ENCODE data around the gene QKI. TPM values are rescaled to one million over a fixed set of nuclear protein-coding genes. Genes with fewer than 3 reads are reported as not detected.

Gene QKI
- total RNA-seq, 1 donor, result 212 TPM

- Histone ChIP-seq H3K4me2 (ENCODE audit: insufficient read depth, low read length) (no peak overlapping the region), H4K20me1 (ENCODE audit: insufficient read depth, low read length) (peaks cover 22% of the 10 kb centered on the region), H3K4me1 (ENCODE audit: insufficient read depth, low read length) (peaks cover 7% of the 10 kb centered on the region), H3K9me3 (ENCODE audit: low read depth, low read length) (no peaks in the 10 kb centered on the region), H3K79me2 (ENCODE audit: insufficient read depth, low read length) (peaks cover 98% of the 10 kb centered on the region), H3K4me3 (ENCODE audit: insufficient read depth, low read length) (no peak overlapping the region), H3K27ac (ENCODE audit: low read depth, low read length) (no peak overlapping the region), H3K27me3 (ENCODE audit: insufficient read depth, low read length) (no peaks in the 10 kb centered on the region), H2AFZ (ENCODE audit: low read length) (no peak overlapping the region), H3K36me3 (ENCODE audit: insufficient read depth, low read length) (no peaks in the 10 kb centered on the region)
- TF ChIP-seq, protein P1, sequence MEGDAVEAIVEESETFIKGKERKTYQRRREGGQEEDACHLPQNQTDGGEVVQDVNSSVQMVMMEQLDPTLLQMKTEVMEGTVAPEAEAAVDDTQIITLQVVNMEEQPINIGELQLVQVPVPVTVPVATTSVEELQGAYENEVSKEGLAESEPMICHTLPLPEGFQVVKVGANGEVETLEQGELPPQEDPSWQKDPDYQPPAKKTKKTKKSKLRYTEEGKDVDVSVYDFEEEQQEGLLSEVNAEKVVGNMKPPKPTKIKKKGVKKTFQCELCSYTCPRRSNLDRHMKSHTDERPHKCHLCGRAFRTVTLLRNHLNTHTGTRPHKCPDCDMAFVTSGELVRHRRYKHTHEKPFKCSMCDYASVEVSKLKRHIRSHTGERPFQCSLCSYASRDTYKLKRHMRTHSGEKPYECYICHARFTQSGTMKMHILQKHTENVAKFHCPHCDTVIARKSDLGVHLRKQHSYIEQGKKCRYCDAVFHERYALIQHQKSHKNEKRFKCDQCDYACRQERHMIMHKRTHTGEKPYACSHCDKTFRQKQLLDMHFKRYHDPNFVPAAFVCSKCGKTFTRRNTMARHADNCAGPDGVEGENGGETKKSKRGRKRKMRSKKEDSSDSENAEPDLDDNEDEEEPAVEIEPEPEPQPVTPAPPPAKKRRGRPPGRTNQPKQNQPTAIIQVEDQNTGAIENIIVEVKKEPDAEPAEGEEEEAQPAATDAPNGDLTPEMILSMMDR (IDR thresholded peaks at IDR 0.05; ENCODE audit: extremely low read depth, low read depth, low read length), result no peak
- no peak for DNase-seq (ENCODE audit: insufficient read length, low spot score, missing footprints)
Observed at GRCh38 chr6:163489584-163489983, 75.1 kb downstream of the QKI start.

DNA sequence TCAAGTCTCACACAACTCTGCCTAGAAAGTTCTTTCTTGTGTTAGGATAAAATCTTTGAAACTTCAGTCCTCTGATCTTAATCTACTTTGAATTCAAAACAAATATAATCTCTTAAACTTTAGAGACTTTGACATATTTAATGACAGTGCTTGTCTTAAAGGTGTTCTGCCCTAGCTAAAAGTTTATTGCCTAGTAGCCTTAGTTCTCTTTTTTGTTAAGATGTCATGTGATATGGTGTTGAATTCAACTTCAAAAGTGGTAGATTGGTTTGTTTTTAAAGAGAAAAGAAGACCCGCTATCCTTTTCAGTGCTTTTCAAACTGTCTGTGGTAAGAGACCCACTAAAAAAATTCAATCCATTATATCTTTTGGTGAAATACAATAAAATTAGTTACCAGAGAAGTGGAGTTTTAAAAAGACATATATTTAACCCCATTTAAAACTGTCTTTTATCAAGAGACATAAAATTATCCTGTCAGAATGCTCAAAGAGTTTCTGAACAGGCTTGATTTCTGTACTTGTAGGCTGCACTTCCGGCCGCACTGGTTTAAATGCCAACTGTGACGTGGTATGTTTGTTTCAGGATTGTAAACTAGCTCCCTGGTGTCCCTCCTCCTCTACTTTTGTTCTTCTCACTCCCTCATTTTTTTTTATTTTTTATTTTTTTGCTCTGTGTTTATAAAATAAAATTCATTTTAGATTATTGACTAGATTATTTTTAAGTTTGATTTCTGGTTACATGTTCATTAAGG lies 76.5 kb downstream of the QKI start:
- peak overlapping the region; percentile 38 for H3K27ac ChIP-seq (ENCODE audit: low read depth, low read length)
- peaks cover 7% of the 10 kb centered on the region for H3K4me1 ChIP-seq (ENCODE audit: insufficient read depth, low read length)
- peaks cover 11% of the 10 kb centered on the region for H4K20me1 ChIP-seq (ENCODE audit: insufficient read depth, low read length)
- H3K4me2 ChIP-seq (ENCODE audit: insufficient read depth, low read length), result no peak overlapping the region
- peaks cover 97% of the 10 kb centered on the region for H3K79me2 ChIP-seq (ENCODE audit: insufficient read depth, low read length)
- H3K9me3 ChIP-seq (ENCODE audit: low read depth, low read length), result no peaks in the 10 kb centered on the region
- TF ChIP-seq, protein P1 (IDR thresholded peaks at IDR 0.05; ENCODE audit: extremely low read depth, low read depth, low read length), result no peak
- H3K27me3 ChIP-seq (ENCODE audit: insufficient read depth, low read length), result no peaks in the 10 kb centered on the region
- DNase-seq (ENCODE audit: insufficient read length, low spot score, missing footprints), result no peak
- H3K4me3 ChIP-seq (ENCODE audit: insufficient read depth, low read length), result no peak overlapping the region
- no peak overlapping the region for H2AFZ ChIP-seq (ENCODE audit: low read length)
- H3K36me3 ChIP-seq (ENCODE audit: insufficient read depth, low read length), result no peaks in the 10 kb centered on the region

DNA sequence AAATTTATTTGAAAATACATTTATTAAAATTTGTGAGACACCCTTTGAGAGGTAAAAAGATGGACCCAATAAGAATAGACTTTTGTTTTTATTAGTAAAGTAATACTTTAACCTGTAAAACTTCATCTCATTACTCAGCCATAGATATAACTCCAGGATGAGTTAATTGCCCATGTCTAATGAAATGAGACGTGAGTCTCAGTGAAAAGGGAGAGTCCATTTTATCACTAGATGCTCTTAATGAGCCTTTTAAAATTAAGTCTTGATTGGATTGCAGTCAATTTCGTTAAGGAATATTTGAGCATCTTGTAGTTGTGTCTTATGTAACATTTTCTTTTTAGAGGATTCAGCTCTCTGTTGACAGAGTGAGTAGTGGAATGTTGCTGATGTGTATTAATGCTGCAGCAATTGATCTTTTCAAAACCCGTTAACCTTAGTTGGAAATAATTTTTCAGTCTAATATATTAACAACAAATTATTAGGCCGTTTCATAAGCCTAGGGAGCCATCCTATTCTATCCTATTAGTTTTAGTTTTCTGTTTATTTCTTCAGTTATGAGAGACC lies 77.3 kb downstream of the QKI start:
- no peaks in the 10 kb centered on the region for H3K9me3 ChIP-seq (ENCODE audit: low read depth, low read length)
- H2AFZ ChIP-seq (ENCODE audit: low read length), result no peak overlapping the region
- H3K27me3 ChIP-seq (ENCODE audit: insufficient read depth, low read length), result no peaks in the 10 kb centered on the region
- peaks cover 7% of the 10 kb centered on the region for H3K4me1 ChIP-seq (ENCODE audit: insufficient read depth, low read length)
- H4K20me1 ChIP-seq (ENCODE audit: insufficient read depth, low read length), result peaks cover 11% of the 10 kb centered on the region
- TF ChIP-seq, protein P1 (IDR thresholded peaks at IDR 0.05; ENCODE audit: extremely low read depth, low read depth, low read length), result no peak
- DNase-seq (ENCODE audit: insufficient read length, low spot score, missing footprints), result no peak
- H3K36me3 ChIP-seq (ENCODE audit: insufficient read depth, low read length), result no peaks in the 10 kb centered on the region
- peaks cover 97% of the 10 kb centered on the region for H3K79me2 ChIP-seq (ENCODE audit: insufficient read depth, low read length)
- H3K4me3 ChIP-seq (ENCODE audit: insufficient read depth, low read length), result no peak overlapping the region
- no peak overlapping the region for H3K4me2 ChIP-seq (ENCODE audit: insufficient read depth, low read length)
- H3K27ac ChIP-seq (ENCODE audit: low read depth, low read length), result no peak overlapping the region

- peaks cover 95% of the 10 kb centered on the region for H3K79me2 ChIP-seq (ENCODE audit: insufficient read depth, low read length)
- peak; percentile 32 for DNase-seq (ENCODE audit: insufficient read length, low spot score, missing footprints)
Observed at GRCh38 chr6:163494279-163494727, 79.8 kb downstream of the QKI start.

More at GRCh38 chr6:163494279-163494727, 79.8 kb downstream of the QKI start:
- Histone ChIP-seq H3K36me3 (ENCODE audit: insufficient read depth, low read length) (no peaks in the 10 kb centered on the region), H3K4me2 (ENCODE audit: insufficient read depth, low read length) (no peak overlapping the region), H4K20me1 (ENCODE audit: insufficient read depth, low read length) (peaks cover 6% of the 10 kb centered on the region), H3K27ac (ENCODE audit: low read depth, low read length) (no peak overlapping the region), H3K27me3 (ENCODE audit: insufficient read depth, low read length) (no peaks in the 10 kb centered on the region), H2AFZ (ENCODE audit: low read length) (no peak overlapping the region), H3K9me3 (ENCODE audit: low read depth, low read length) (no peaks in the 10 kb centered on the region), H3K4me3 (ENCODE audit: insufficient read depth, low read length) (no peak overlapping the region), H3K4me1 (ENCODE audit: insufficient read depth, low read length) (peaks cover 7% of the 10 kb centered on the region)
- TF ChIP-seq, protein P1 (IDR thresholded peaks at IDR 0.05; ENCODE audit: extremely low read depth, low read depth, low read length), result no peak
